ENCODE results near the gene SETD1B. TPM values are rescaled to one million over a fixed set of nuclear protein-coding genes. Genes with fewer than 3 reads are reported as not detected.

SETD1B gene
- total RNA-seq, 1 experiment from 2014 or later = 40.4 TPM

DNA sequence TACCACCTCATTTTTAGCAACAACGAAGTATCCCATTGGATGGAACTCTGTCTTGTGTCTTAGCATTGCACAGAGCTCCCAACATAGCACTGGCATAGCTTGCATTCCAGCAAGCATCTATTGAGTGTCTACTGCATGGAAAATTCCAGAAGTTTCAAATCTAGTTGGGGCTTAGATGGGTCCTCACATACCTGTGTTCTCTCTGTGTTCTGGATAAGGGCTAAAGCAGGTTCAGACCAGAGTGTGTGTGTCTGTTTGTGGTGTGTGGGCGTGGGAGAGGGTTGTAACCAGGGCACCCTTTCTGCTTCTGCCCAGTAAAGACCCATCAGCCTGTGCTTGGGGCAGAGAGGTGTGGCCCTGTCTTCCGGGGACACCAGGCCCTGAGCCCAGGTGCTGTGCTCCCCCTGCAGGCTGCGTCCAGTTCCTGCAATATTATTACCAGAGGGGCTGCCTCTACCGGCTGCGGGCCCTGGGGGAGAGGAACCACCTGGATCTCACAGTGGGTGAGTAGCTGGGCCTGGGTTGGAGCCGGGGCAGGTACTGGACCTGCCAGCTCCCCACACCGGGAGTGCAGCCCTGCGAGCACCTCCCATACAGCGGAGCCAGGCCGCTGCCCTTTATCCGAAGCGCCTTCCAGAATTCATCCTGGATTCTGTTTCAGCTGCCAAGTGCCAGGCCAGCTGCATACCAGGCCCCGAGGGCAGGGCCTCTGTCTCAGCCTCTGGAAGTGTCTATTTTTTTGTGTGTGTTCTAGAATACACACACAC is 30.6 kb upstream of the SETD1B start:
- Mint-ChIP-seq H3K4me3 (no peak overlapping the region), H3K27ac (no peak overlapping the region), H3K4me1 (peaks cover 17 to 32% of the 10 kb centered on the region in 2 experiments), H3K27me3 (ENCODE audit: low read depth) (peaks cover 3% of the 10 kb centered on the region; the same call in 1 of the 2 replicates), H3K36me3 (ENCODE audit: insufficient read depth in 1 of 3, low read depth in 3 of 3) (peaks cover 0 to 4% (median 0%) of the 10 kb centered on the region in 3 experiments; a peak in 4 of 7 replicates), H3K9me3 (no peaks in the 10 kb centered on the region)
- Histone ChIP-seq H3K23ac (ENCODE audit: insufficient read length, low read depth, low read length) (no peak overlapping the region), H3K18ac (ENCODE audit: insufficient read length, low read depth, low read length) (no peak overlapping the region), H4K91ac (ENCODE audit: insufficient read length, low read depth, low read length) (no peak overlapping the region), H2BK20ac (ENCODE audit: low read depth, low read length, poor library complexity, severe bottlenecking) (no peak overlapping the region), H3K14ac (ENCODE audit: insufficient read depth, low read length) (no peak overlapping the region), H3K9ac (ENCODE audit: extremely low read depth, insufficient read length, low read length) (no peak overlapping the region), H3K79me2 (ENCODE audit: insufficient read depth, low read length) (no peaks in the 10 kb centered on the region), H3K27me3 (ENCODE audit: insufficient read depth, low read length) (no peaks in the 10 kb centered on the region), H2AK5ac (ENCODE audit: insufficient read length, low read length) (no peak overlapping the region), H4K5ac (ENCODE audit: insufficient read length, low read depth, low read length) (no peak overlapping the region), H4K20me1 (ENCODE audit: control insufficient read depth, insufficient read depth, insufficient read length) (peaks cover 3% of the 10 kb centered on the region), H2BK5ac (ENCODE audit: insufficient read length, low read length) (no peak overlapping the region), H2BK120ac (ENCODE audit: low read depth, low read length, poor library complexity, severe bottlenecking) (no peak overlapping the region), H2AFZ (ENCODE audit: low read length) (no peak overlapping the region), H3K9me3 (ENCODE audit: control insufficient read depth, low read depth, low read length) (no peaks in the 10 kb centered on the region), H2BK15ac (ENCODE audit: low read depth, low read length) (no peak overlapping the region), H3K56ac (ENCODE audit: insufficient read length, low read depth, low read length) (no peak overlapping the region), H3K4me2 (ENCODE audit: insufficient read depth, insufficient read length, low read length) (no peak overlapping the region), H3K27ac (ENCODE audit: insufficient read length, low read depth, low read length) (no peak overlapping the region), H4K8ac (replicated peaks; ENCODE audit: insufficient read length, low read depth, low read length) (no peak overlapping the region), H2BK12ac (ENCODE audit: insufficient read length, low read depth, low read length) (no peak overlapping the region), H3K79me1 (ENCODE audit: insufficient read depth, low read depth, low read length, poor library complexity, severe bottlenecking) (no peaks in the 10 kb centered on the region), H3K23me2 (ENCODE audit: insufficient read length, low read depth, low read length, poor library complexity, severe bottlenecking) (no peaks in the 10 kb centered on the region), H3K4ac (ENCODE audit: low read depth, low read length) (no peak overlapping the region), H3K4me1 (ENCODE audit: insufficient read depth, low read length) (no peaks in the 10 kb centered on the region), H3T11ph (ENCODE audit: low read length) (no peak overlapping the region)
- TF ChIP-seq, protein P1, sequence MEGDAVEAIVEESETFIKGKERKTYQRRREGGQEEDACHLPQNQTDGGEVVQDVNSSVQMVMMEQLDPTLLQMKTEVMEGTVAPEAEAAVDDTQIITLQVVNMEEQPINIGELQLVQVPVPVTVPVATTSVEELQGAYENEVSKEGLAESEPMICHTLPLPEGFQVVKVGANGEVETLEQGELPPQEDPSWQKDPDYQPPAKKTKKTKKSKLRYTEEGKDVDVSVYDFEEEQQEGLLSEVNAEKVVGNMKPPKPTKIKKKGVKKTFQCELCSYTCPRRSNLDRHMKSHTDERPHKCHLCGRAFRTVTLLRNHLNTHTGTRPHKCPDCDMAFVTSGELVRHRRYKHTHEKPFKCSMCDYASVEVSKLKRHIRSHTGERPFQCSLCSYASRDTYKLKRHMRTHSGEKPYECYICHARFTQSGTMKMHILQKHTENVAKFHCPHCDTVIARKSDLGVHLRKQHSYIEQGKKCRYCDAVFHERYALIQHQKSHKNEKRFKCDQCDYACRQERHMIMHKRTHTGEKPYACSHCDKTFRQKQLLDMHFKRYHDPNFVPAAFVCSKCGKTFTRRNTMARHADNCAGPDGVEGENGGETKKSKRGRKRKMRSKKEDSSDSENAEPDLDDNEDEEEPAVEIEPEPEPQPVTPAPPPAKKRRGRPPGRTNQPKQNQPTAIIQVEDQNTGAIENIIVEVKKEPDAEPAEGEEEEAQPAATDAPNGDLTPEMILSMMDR (conservative IDR thresholded peaks at IDR 0.05) = peak; percentile 91
- WGBS (ENCODE audit: extremely low coverage, insufficient read length, low lambda C conversion rate) = no CpG with 5 or more reads among the region's 14 CpGs
- DNase-seq = peak; percentile 92

Measured in H9 (cell line).